Brain microvascular endothelial cell (primary cell): Measurements from ENCODE around the gene PAN2.
A peak's percentile ranks its signal among the peaks of the same experiment; 100 is the strongest.
"Not testable (repeated sequence)": the region's sequence is repeated elsewhere in the genome, so short reads cannot be mapped to it uniquely, and the experiment has no call there.

ENCODE experiments used
- DNase-seq: peaks from one replicate; pipeline ENCODE4 v3.0.0-alpha.2; 2020
- H3K27ac ChIP-seq: fragments of 250-450 bp; sonication (Bioruptor Pico); 2 replicates; pipeline ENCODE4 v1.5.1; 2020; ENCODE audit warnings: mild to moderate bottlenecking, moderate library complexity
- H3K27me3 ChIP-seq: fragments of 250-450 bp; sonication (Bioruptor Pico); replicated peaks from 2 replicates; pipeline ENCODE4 v1.5.1; 2020; ENCODE audit warnings: mild to moderate bottlenecking
- H3K36me3 ChIP-seq: fragments of 250-450 bp; sonication (Bioruptor Pico); replicated peaks from 2 replicates; pipeline ENCODE4 v1.5.1; 2020; ENCODE audit warnings: mild to moderate bottlenecking
- H3K4me3 ChIP-seq: 2 replicates; pipeline ENCODE4 v1.5.1; 2011; ENCODE audit warnings: low read depth, mild to moderate bottlenecking, control low read depth, low read length, moderate library complexity
- in situ Hi-C: cut with HindIII; loops from 2 replicates; pipeline ENCODE4 v1.10.0; 2017; ENCODE audit warnings: low sequenced_read_pairs, low pct_ligation_motif_present
- TF ChIP-seq, protein P1 (sequence below): IDR thresholded peaks from 2 replicates; pipeline ENCODE4 v1.5.1; 2011; ENCODE audit warnings: low read depth, mild to moderate bottlenecking, moderate library complexity, low read length, control low read depth, inconsistent platforms; ENCODE audit errors: missing control alignments

The PAN2 gene

DNA sequence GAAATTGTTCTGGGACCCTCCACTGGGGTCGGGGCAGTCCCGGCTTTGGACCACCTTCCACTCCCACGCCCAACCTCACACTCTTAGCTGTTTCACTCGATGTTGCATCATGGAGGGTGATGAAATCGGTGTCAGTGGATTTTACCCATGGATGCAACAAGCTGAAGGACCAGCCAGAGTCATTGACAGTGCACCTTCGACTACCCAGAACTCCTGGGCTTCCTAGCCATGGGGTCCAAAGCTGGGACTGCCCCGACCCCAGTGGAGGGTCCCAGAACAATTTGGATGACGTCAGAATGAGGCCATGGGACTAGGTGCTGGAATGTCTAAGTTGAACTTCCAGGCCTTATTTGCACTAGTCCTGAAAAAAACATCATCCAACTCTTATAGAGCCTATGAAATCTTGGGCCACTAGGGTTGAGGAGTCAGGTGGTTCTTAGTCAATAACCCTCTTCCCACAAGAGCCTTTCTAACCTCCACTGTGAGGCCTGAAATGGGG is 4.0 kb upstream of the PAN2 start:
- no peaks in the 10 kb centered on the region for H3K27me3 ChIP-seq
- in situ Hi-C loops = no loop called here
- TF ChIP-seq, protein P1, sequence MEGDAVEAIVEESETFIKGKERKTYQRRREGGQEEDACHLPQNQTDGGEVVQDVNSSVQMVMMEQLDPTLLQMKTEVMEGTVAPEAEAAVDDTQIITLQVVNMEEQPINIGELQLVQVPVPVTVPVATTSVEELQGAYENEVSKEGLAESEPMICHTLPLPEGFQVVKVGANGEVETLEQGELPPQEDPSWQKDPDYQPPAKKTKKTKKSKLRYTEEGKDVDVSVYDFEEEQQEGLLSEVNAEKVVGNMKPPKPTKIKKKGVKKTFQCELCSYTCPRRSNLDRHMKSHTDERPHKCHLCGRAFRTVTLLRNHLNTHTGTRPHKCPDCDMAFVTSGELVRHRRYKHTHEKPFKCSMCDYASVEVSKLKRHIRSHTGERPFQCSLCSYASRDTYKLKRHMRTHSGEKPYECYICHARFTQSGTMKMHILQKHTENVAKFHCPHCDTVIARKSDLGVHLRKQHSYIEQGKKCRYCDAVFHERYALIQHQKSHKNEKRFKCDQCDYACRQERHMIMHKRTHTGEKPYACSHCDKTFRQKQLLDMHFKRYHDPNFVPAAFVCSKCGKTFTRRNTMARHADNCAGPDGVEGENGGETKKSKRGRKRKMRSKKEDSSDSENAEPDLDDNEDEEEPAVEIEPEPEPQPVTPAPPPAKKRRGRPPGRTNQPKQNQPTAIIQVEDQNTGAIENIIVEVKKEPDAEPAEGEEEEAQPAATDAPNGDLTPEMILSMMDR = no peak
- peaks cover 7% of the 10 kb centered on the region for H3K36me3 ChIP-seq
- DNase-seq = no peak
- H3K4me3 ChIP-seq = no peak overlapping the region
- no peak overlapping the region for H3K27ac ChIP-seq

DNA sequence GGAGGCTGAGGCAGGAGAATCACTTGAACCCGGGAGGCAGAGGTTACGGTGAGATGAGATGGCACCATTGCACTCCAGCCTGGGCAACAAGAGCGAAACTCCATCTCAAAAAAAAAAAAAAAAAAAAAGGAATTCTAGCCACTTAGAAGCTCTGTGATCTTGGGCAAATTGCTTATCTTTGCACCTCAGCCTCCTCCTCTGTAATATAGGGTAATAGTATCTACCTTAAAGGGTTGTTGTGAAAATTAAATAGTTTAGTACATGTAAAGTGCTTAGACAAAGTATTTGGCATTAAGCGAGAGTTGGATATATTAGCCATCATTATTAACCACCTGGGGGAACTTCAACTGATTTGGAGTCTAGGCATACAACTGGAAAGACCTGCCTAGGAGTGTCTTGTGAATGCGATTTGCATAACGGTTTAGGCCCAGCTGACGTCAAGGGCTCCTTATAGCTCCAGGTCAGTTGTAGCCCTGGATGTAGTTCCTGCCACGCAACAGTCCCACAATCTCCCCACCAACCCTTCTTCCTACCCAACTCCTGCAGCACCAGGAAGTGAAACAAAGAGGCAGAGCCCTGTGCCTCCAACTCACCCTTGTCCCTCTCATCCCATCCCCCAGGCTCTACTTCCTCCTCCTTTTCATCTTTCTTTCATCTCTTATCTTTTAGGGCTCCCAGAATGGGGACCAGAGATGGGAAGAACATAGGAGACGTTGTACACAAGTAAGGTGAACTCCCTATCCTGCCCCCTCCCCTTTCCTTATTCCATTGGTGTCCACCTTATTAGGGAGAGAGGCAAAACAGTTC is 2.8 kb upstream of the PAN2 start:
- DNase-seq = no peak
- H3K36me3 ChIP-seq = peaks cover under 1% of the 10 kb centered on the region
- in situ Hi-C loops = no loop called here
- H3K27me3 ChIP-seq = no peaks in the 10 kb centered on the region
- no peak overlapping the region for H3K27ac ChIP-seq
- TF ChIP-seq, protein P1 = no peak
- H3K4me3 ChIP-seq = no peak overlapping the region

DNA sequence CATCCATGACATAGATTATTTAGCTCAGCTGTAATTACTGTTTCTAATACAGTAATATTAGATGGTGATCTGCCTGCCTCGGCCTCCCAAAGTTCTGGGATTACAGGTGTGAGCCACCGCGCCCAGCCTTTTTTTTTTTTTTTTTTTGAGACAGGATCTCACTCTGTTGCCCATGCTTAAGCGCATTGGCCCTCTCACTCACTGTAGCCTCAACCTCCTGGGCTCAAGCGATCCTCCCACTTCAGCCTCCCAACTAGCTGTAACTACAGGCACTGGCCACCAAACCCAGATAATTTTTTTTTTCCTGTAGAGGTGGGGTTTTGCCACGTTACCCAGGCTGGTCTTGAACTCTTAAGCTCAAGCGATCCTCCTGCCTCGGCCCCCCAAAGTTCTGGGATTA is 1.7 kb upstream of the PAN2 start:
- H3K27me3 ChIP-seq, in situ Hi-C loops, DNase-seq, H3K27ac ChIP-seq, H3K36me3 ChIP-seq, H3K4me3 ChIP-seq: not testable (repeated sequence)

DNA sequence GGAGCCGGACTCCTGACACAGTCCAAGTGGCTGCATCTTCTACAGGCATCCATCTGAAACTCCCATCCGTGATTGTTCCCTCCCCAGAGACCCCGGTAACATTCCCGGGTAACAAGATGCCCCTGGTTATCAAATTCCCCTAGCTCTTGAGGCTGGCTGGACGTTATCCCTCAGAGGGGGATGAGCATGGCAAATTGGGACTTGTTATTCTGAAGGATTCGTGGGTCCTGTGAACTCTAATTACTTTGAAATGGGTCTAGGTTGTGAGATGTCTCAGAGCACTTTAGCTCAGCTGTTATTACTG is 642 bp upstream of the PAN2 start:
- H3K27ac ChIP-seq = peak overlapping the region; percentile 98
- in situ Hi-C loops = no loop called here
- H3K4me3 ChIP-seq = peak overlapping the region; percentile 67
- H3K27me3 ChIP-seq = no peaks in the 10 kb centered on the region
- no peaks in the 10 kb centered on the region for H3K36me3 ChIP-seq
- DNase-seq = no peak
- TF ChIP-seq, protein P1 = no peak

DNA sequence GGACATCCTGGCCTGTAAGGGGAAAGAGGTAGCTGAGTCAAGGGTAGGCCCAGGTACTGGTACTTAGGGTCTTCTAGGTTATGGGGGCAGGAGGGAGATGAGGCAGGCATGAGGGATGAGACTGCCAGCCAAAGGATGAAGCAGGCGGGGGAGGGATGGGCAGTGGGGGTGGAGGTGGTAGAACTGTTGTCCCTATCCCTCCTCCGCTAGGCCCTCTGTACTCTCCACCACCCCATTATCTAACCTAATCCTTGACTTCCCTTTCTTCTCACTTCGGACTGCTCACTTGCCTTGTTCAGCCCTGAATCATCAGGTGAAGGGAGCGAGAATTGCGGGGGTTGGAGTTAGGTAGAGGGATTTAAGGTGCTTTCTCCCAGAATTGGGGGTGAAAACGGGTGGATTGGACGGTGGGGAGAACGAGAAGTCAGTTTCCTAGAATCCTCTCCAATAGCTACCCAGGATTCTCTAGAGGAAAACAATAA is 562 bp downstream of the PAN2 start:
- in situ Hi-C loops = no loop called here
- Histone ChIP-seq H3K36me3 (no peaks in the 10 kb centered on the region), H3K4me3 (peak overlapping the region; percentile 67), H3K27me3 (no peaks in the 10 kb centered on the region), H3K27ac (peak overlapping the region; percentile 98)
- DNase-seq = no peak
- TF ChIP-seq, protein P1 = no peak

DNA sequence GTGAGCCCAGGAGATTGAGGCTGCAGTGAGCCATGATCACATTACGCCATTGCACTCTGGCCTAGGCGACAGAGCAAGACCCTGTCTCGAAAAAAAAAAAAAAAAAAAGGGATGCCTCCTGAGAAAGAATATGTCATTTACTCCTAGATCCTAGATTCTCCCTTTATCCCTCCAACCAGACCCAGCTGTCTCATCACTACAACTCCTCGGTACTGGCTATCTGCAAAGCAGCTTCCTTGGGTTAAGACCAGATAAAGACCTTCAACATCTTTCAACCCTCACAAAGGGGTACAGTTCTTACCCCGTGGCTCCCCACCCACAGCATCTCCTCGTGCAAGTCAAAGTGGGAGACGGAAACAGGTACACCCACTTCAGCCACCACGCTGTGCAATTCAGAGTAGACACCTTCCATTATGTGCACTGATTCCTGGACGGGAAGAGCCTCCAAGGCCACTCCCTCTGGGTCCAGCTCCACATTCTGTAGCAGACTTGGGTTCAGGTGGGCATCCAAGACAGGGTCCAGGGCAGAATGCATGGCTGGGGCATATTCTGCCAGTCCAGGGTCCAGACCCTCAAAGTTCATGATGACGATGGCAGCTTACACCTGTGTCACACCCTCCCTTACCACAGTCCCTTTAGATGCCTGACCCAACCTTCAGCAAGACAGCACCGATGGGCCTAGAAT is 1.1 kb downstream of the PAN2 start:
- Histone ChIP-seq H3K27me3 (no peaks in the 10 kb centered on the region), H3K36me3 (no peaks in the 10 kb centered on the region), H3K4me3 (peak overlapping the region; percentile 67), H3K27ac (peak overlapping the region; percentile 98)
- in situ Hi-C loops = no loop called here
- TF ChIP-seq, protein P1 = no peak
- DNase-seq = no peak
